GM18868 (cell line): ENCODE results near the gene SEMA3G.
A peak's percentile ranks its signal among the peaks of the same experiment; 100 is the strongest.

Experiments
- ATAC-seq: cut with Tn5 transposase; IDR thresholded peaks from one replicate; pipeline ENCODE4 v1.9.1; 2021; ENCODE audit warnings: mild to moderate bottlenecking, moderate library complexity; ENCODE audit not compliant: unreplicated experiment

The SEMA3G gene

GRCh38 chr3:52479877-52480575 lies 35.1 kb upstream of the SEMA3G start:
- ATAC-seq: no peak

GRCh38 chr3:52479037-52479876 lies 34.4 kb upstream of the SEMA3G start:
- no peak for ATAC-seq

GRCh38 chr3:52477796-52478095 lies 32.8 kb upstream of the SEMA3G start:
- ATAC-seq: no peak

GRCh38 chr3:52477076-52477795 lies 32.3 kb upstream of the SEMA3G start:
- no peak for ATAC-seq

- ATAC-seq: no peak
These were observed 28.1 kb upstream of the SEMA3G start for GRCh38 chr3:52473026-52473425.

GRCh38 chr3:52472239-52473000 lies 27.5 kb upstream of the SEMA3G start:
- ATAC-seq: no peak

GRCh38 chr3:52471371-52472238 lies 26.7 kb upstream of the SEMA3G start:
- ATAC-seq: no peak

GRCh38 chr3:52470920-52471319 lies 26.0 kb upstream of the SEMA3G start:
- ATAC-seq: no peak

- ATAC-seq: no peak
These were observed 24.1 kb upstream of the SEMA3G start for GRCh38 chr3:52469001-52469400.

- no peak for ATAC-seq
These were observed 23.4 kb upstream of the SEMA3G start for GRCh38 chr3:52468336-52468735.

GRCh38 chr3:52463416-52463815 lies 18.5 kb upstream of the SEMA3G start:
- no peak for ATAC-seq

- no peak for ATAC-seq
These were observed 17.0 kb upstream of the SEMA3G start for GRCh38 chr3:52461874-52462273.

GRCh38 chr3:52458770-52459545 lies 14.1 kb upstream of the SEMA3G start:
- ATAC-seq: no peak

GRCh38 chr3:52458031-52458760 lies 13.3 kb upstream of the SEMA3G start:
- ATAC-seq: no peak

- ATAC-seq: no peak
These were observed 11.9 kb upstream of the SEMA3G start for GRCh38 chr3:52456800-52457183.

GRCh38 chr3:52456169-52456799 lies 11.4 kb upstream of the SEMA3G start:
- ATAC-seq: no peak

GRCh38 chr3:52455283-52456168 lies 10.6 kb upstream of the SEMA3G start, which contains the start of gene NISCH:
Gene NISCH (plus strand): TSS chr3:52455604. CDS start chr3:52455642, 38 bp downstream.
- peak; percentile 92 for ATAC-seq
